Caco-2 (cell line): ENCODE results near the gene SHC1. TPM values are rescaled to one million over a fixed set of nuclear protein-coding genes. Genes with fewer than 3 reads are reported as not detected.

Experiments used
- BruUV-seq: library from RNA; stranded (reverse); fragments of 400-500 nt; replicated peaks from 2 replicates; lab custom pipeline; 2021; lab: Mats Ljungman, UMichigan
- CTCF ChIA-PET: fragments of 300-600 bp; sonication (Branson Sonifier 250); formaldehyde crosslinking; loops from one replicate; lab custom pipeline; 2022; ENCODE audit warnings: antibody characterized with exemption; lab: Charles Lee
- POLR2A ChIA-PET: fragments of 300-600 bp; sonication (Branson Sonifier 250); formaldehyde crosslinking; loops from one replicate; lab custom pipeline; 2022; ENCODE audit warnings: antibody characterized with exemption; lab: Charles Lee
- DNase-seq, 2 experiments: peaks; one replicate each; pipeline versions ENCODE4 v3.0.0 to v3.0.0-alpha.2; 2020 to 2022
- H3K27me3 ChIP-seq: replicated peaks from 2 replicates; pipeline ENCODE4 v1.6.0; 2011; ENCODE audit warnings: low read length; ENCODE audit not compliant: control insufficient read depth, insufficient read depth
- H3K36me3 ChIP-seq: 2 replicates; pipeline ENCODE4 v1.5.1; 2011; ENCODE audit warnings: low read length; ENCODE audit not compliant: control insufficient read depth, insufficient read depth
- H3K4me1 ChIP-seq: fragments of 250-450 bp; sonication (Bioruptor Pico); 2 replicates; pipeline ENCODE4 v1.5.1; 2020; ENCODE audit warnings: mild to moderate bottlenecking
- H3K4me3 ChIP-seq: 2 replicates; pipeline ENCODE4 v1.5.1; 2011; ENCODE audit warnings: low read depth, mild to moderate bottlenecking, control low read depth, low read length
- H3K9me3 ChIP-seq: fragments of 250-450 bp; sonication (Bioruptor Pico); 2 replicates; pipeline ENCODE4 v1.5.1; 2020; ENCODE audit warnings: mild to moderate bottlenecking, moderate library complexity
- H3K27ac Mint-ChIP-seq: one replicate; pipeline ENCODE4 v1.8.0; 2022; ENCODE audit warnings: mixed read lengths; ENCODE audit not compliant: unreplicated experiment
- H3K27me3 Mint-ChIP-seq: one replicate; pipeline ENCODE4 v1.8.0; 2022; ENCODE audit warnings: mixed read lengths; ENCODE audit not compliant: insufficient read depth, unreplicated experiment
- H3K36me3 Mint-ChIP-seq: one replicate; pipeline ENCODE4 v1.8.0; 2022; ENCODE audit warnings: mild to moderate bottlenecking, mixed read lengths; ENCODE audit not compliant: insufficient read depth, unreplicated experiment
- H3K4me1 Mint-ChIP-seq: one replicate; pipeline ENCODE4 v1.8.0; 2022; ENCODE audit warnings: low read depth, mixed read lengths; ENCODE audit not compliant: unreplicated experiment
- H3K4me3 Mint-ChIP-seq: one replicate; pipeline ENCODE4 v1.8.0; 2022; ENCODE audit warnings: mild to moderate bottlenecking, moderate library complexity, mixed read lengths; ENCODE audit not compliant: unreplicated experiment
- H3K9me3 Mint-ChIP-seq: one replicate; pipeline ENCODE4 v1.8.0; 2022; ENCODE audit warnings: mixed read lengths; ENCODE audit not compliant: unreplicated experiment
- CTCF ChIP-seq, 2 experiments: fragments of 200-600 bp in 1 of 2; IDR thresholded peaks; 1 replicate in 1 of 2; 2 replicates in 1 of 2; pipeline versions ENCODE4 v1.5.1 to v1.8.0; 2011 to 2022; ENCODE audit warnings: antibody characterized with exemption in 1 of 2, control low read depth in 1 of 2, inconsistent platforms in 1 of 2, low read depth in 1 of 2, low read length in 1 of 2, mild to moderate bottlenecking in 1 of 2, moderate library complexity in 1 of 2; ENCODE audit not compliant: insufficient read depth in 1 of 2, severe bottlenecking in 1 of 2, unreplicated experiment in 1 of 2
- intact Hi-C: fragments of 100-400 bp; cut with micrococcal nuclease; formaldehyde crosslinking; loops from one replicate; pipeline ENCODE4 v1.10.0; 2022; ENCODE audit not compliant: unreplicated experiment
- total RNA-seq: library from RNA; stranded (reverse); gene quantifications from 2 replicates; pipeline ENCODE4 v1.2.3, GENCODE V29; 2022

The SHC1 gene
- total RNA-seq, 1 experiment from 2014 or later = 59.6 TPM

- Mint-ChIP-seq H3K9me3 (no peaks in the 10 kb centered on the region), H3K27me3 (no peaks in the 10 kb centered on the region), H3K4me3 (peak overlapping the region; percentile 96), H3K4me1 (peaks cover 30% of the 10 kb centered on the region), H3K27ac (peak overlapping the region; percentile 96), H3K36me3 (peaks cover 44% of the 10 kb centered on the region)
- peak; percentile 27 to 75 for TF ChIP-seq CTCF (IDR thresholded peaks at IDR 0.05; ENCODE audit: insufficient read depth in 1 of 2, low read depth in 1 of 2, low read length in 1 of 2, severe bottlenecking in 1 of 2, unreplicated experiment in 1 of 2)
- POLR2A ChIA-PET = interaction anchor here (0.5 to 2.3 kb wide), 7 partner anchors 18 to 65 kb away, joined by 3 to 7 read pairs (median 4); partner anchors contain the start of genes FLAD1 and PMVK
- peak; percentile 100 for DNase-seq
- peaks cover 4% of the 10 kb centered on the region for H3K36me3 ChIP-seq
- no peaks in the 10 kb centered on the region for H3K27me3 ChIP-seq
- peak overlapping the region; percentile 92 for H3K4me3 ChIP-seq
- BruUV-seq = no TSS peak
- H3K9me3 ChIP-seq = no peaks in the 10 kb centered on the region
- CTCF ChIA-PET = interaction anchor here (0.6 to 3.2 kb wide), 10 partner anchors 11 to 83 kb away, joined by 3 to 16 read pairs (median 4); partner anchors contain the start of gene ADAM15
- H3K4me1 ChIP-seq = peaks cover 25% of the 10 kb centered on the region
- intact Hi-C loops = loop anchor here (1.0 to 5.0 kb wide), 6 partner anchors 15 to 443 kb away; partner anchors contain the start of genes EFNA1, EFNA4 and UBE2Q1
Observed at GRCh38 chr1:155001675-155002463, 31.3 kb upstream of the SHC1 start.

GRCh38 chr1:155001425-155001674, 30.8 kb upstream of the SHC1 start:
- H3K27me3 ChIP-seq = no peaks in the 10 kb centered on the region
- BruUV-seq = TSS peak; percentile 2
- Mint-ChIP-seq H3K27me3 (no peaks in the 10 kb centered on the region), H3K9me3 (no peaks in the 10 kb centered on the region), H3K36me3 (peaks cover 38% of the 10 kb centered on the region), H3K4me3 (peak overlapping the region; percentile 96), H3K27ac (peak overlapping the region; percentile 96), H3K4me1 (peaks cover 25% of the 10 kb centered on the region)
- peaks cover 4% of the 10 kb centered on the region for H3K36me3 ChIP-seq
- peak overlapping the region; percentile 92 for H3K4me3 ChIP-seq
- no peak for DNase-seq
- ChIA-PET POLR2A (interaction anchor here (0.6 to 0.9 kb wide), 3 partner anchors 18 to 65 kb away, joined by 3 to 4 read pairs (median 3); partner anchors contain the start of genes FLAD1 and PMVK), CTCF (interaction anchor here (1.0 kb wide), 2 partner anchors 15 to 28 kb away, joined by 3 to 5 read pairs; no protein-coding TSS in a partner anchor)
- intact Hi-C loops = loop anchor here (2.0 to 5.0 kb wide), 3 partner anchors 81 to 443 kb away; partner anchors contain the start of genes EFNA1 and UBE2Q1
- H3K9me3 ChIP-seq = no peaks in the 10 kb centered on the region
- TF ChIP-seq CTCF (IDR thresholded peaks at IDR 0.05; ENCODE audit: insufficient read depth in 1 of 2, low read depth in 1 of 2, low read length in 1 of 2, severe bottlenecking in 1 of 2, unreplicated experiment in 1 of 2) = no peak
- peaks cover 19% of the 10 kb centered on the region for H3K4me1 ChIP-seq

- Mint-ChIP-seq H3K27ac (peak overlapping the region; percentile 96), H3K36me3 (peaks cover 37% of the 10 kb centered on the region), H3K27me3 (no peaks in the 10 kb centered on the region), H3K9me3 (no peaks in the 10 kb centered on the region), H3K4me3 (peak overlapping the region; percentile 96), H3K4me1 (peaks cover 22% of the 10 kb centered on the region)
- Histone ChIP-seq H3K9me3 (no peaks in the 10 kb centered on the region), H3K4me1 (peaks cover 15% of the 10 kb centered on the region), H3K27me3 (no peaks in the 10 kb centered on the region), H3K4me3 (peak overlapping the region; percentile 92), H3K36me3 (peaks cover 1% of the 10 kb centered on the region)
- ChIA-PET CTCF (interaction anchor here (1.0 to 2.1 kb wide), 3 partner anchors 16 to 50 kb away, joined by 3 to 7 read pairs (median 5); partner anchors contain the start of gene ADAM15), POLR2A (interaction anchor here (0.5 to 2.1 kb wide), 5 partner anchors 18 to 64 kb away, joined by 3 to 75 read pairs (median 3); partner anchors contain the start of genes FLAD1, PMVK and SHC1)
- intact Hi-C loops = loop anchor here (1.0 to 5.0 kb wide), 5 partner anchors 18 to 442 kb away; partner anchors contain the start of genes EFNA1, FLAD1, PYGO2 and UBE2Q1
- peak; percentile 99 to 100 for DNase-seq
- no TSS peak for BruUV-seq
- peak in 1 of 2 experiments; percentile 24 for TF ChIP-seq CTCF (IDR thresholded peaks at IDR 0.05; ENCODE audit: insufficient read depth in 1 of 2, low read depth in 1 of 2, low read length in 1 of 2, severe bottlenecking in 1 of 2, unreplicated experiment in 1 of 2)
Observed at GRCh38 chr1:155000726-155001424, 30.3 kb upstream of the SHC1 start.
